Kidney epithelial cell (primary cell): ENCODE results near the gene TOPORS. TPM values are rescaled to one million over a fixed set of nuclear protein-coding genes. Genes with fewer than 3 reads are reported as not detected.
A peak's percentile ranks its signal among the peaks of the same experiment; 100 is the strongest.
"Not testable (repeated sequence)": the region's sequence is repeated elsewhere in the genome, so short reads cannot be mapped to it uniquely, and the experiment has no call there.

Experiments
- DNase-seq: peaks from one replicate; pipeline ENCODE4 v3.0.0-alpha.2; 2010; ENCODE audit warnings: low read depth
- H3K27me3 ChIP-seq: 2 replicates; pipeline ENCODE4 v1.6.0; 2011; ENCODE audit warnings: low read length; ENCODE audit not compliant: control insufficient read depth, insufficient read depth
- H3K36me3 ChIP-seq: 2 replicates; pipeline ENCODE4 v1.5.1; 2011; ENCODE audit warnings: low read length; ENCODE audit not compliant: control insufficient read depth, insufficient read depth
- H3K4me3 ChIP-seq: 2 replicates; pipeline ENCODE4 v1.5.1; 2011; ENCODE audit warnings: low read depth, mild to moderate bottlenecking, control low read depth, low read length
- CTCF ChIP-seq: IDR thresholded peaks from 2 replicates; pipeline ENCODE4 v1.5.1; 2011; ENCODE audit warnings: mild to moderate bottlenecking, moderate library complexity, low read length, control low read depth, inconsistent platforms; ENCODE audit not compliant: insufficient read depth, poor library complexity, severe bottlenecking
- total RNA-seq: library from RNA; depleted of rRNA; stranded (reverse); fragments of >200 nt; gene quantifications from 2 replicates; pipeline ENCODE4 v1.2.3, GENCODE V29; 2015

The TOPORS gene
- total RNA-seq, 1 donor from 2014 or later: 15.4 TPM

- Histone ChIP-seq H3K27me3 (no peaks in the 10 kb centered on the region), H3K36me3 (no peaks in the 10 kb centered on the region), H3K4me3 (no peak overlapping the region)
- DNase-seq: no peak
- no peak for TF ChIP-seq CTCF
Measured at GRCh38 chr9:32554107-32554506, 1.7 kb upstream of the TOPORS start.

GRCh38 chr9:32551276-32552051, 922 bp downstream of the TOPORS start:
- no peaks in the 10 kb centered on the region for H3K27me3 ChIP-seq
- TF ChIP-seq CTCF: no peak
- peak overlapping the region; percentile 77 for H3K4me3 ChIP-seq
- DNase-seq: no peak
- no peaks in the 10 kb centered on the region for H3K36me3 ChIP-seq

- H3K27me3 ChIP-seq: no peaks in the 10 kb centered on the region
- TF ChIP-seq CTCF: peak; percentile 3
- no peaks in the 10 kb centered on the region for H3K36me3 ChIP-seq
- H3K4me3 ChIP-seq: peak overlapping the region; percentile 77
- peak; percentile 71 for DNase-seq
Measured at GRCh38 chr9:32550562-32551275, 1.7 kb downstream of the TOPORS start.

GRCh38 chr9:32550150-32550561, 2.2 kb downstream of the TOPORS start:
- Histone ChIP-seq H3K4me3 (peak overlapping the region; percentile 77), H3K36me3 (no peaks in the 10 kb centered on the region), H3K27me3 (no peaks in the 10 kb centered on the region)
- peak; percentile 39 for TF ChIP-seq CTCF
- no peak for DNase-seq

- not testable (repeated sequence) for DNase-seq
Measured at GRCh38 chr9:32548213-32548612, 4.2 kb downstream of the TOPORS start.

GRCh38 chr9:32545884-32546283, 6.5 kb downstream of the TOPORS start:
- Histone ChIP-seq H3K36me3 (no peaks in the 10 kb centered on the region), H3K4me3 (no peak overlapping the region), H3K27me3 (no peaks in the 10 kb centered on the region)
- DNase-seq: no peak
- TF ChIP-seq CTCF: no peak

More at GRCh38 chr9:32548213-32548612, 4.2 kb downstream of the TOPORS start:
- not testable (repeated sequence) for H3K4me3 ChIP-seq, H3K27me3 ChIP-seq, H3K36me3 ChIP-seq
